LoVo (cell line): ENCODE measurements around the gene MCRIP1.

Source experiments
- DNase-seq: peaks from one replicate; pipeline ENCODE4 v3.0.0-alpha.2; 2016; ENCODE audit warnings: low spot score

Gene MCRIP1

DNA sequence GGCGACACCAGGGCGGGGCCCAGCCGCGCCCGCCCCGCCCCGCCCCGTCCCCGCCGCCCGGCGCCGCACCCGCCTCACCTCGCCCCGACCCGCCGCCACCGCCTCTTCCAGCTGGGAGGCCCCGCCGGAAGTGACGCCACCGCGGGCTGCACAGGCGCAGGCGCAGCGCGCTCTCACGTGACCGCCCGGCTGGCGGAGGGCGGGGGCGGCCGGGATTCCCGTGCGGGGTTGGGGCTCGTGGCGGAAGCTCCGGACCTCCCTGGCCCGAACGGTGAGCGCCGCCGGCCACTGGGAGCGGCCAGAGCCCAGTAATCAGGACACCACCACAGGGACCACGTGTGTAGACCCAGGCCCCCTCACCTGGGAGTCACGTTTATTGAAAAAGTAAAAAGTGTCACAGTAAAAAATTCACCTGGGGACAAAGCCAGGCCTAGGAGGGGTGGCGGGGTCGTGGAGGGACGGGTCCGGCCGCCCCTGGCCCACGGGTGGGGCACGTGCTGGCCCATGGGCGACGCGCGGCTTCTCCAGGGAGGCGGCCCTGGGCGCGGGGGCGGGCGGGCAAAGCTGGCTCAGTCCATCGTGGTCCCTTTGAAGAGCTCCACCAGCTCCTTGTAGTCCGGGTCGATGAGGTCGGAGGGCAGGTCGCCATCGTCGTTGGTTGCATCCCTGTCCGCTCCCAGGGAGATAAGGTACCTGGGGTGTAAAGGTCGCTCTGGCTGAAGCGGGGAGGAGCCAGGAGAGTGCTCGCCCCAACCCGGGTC, at the start of gene MCRIP1:
TSS of gene MCRIP1 (minus strand) at position 132 of the 761 bp plus-strand sequence. CDS start 8,785 bp downstream, outside the sequence.
- DNase-seq: peak; percentile 94

DNA sequence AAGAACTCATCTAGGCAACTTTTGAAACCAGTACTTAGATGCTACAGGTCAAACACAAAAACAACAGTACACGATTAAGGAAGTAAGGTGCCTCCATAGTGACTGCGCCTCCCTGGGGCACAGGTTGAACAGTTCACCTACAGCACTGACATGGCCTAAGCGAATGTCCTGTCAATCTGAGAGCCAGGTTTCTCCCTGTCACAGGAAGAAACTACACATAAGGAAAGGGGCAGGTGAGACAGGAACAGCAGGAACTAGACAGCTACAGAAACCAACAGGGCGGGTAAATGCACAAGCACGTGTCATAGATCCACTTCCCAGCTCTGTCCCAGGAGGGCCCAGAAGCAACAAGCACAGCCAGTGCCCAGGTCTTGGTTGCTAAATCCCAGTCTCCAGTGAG, 46.0 kb upstream of the MCRIP1 start:
- DNase-seq: no peak

- DNase-seq: no peak
Observed at GRCh38 chr17:81878294-81878693, 45.2 kb upstream of the MCRIP1 start.

GRCh38 chr17:81877569-81877968, 44.5 kb upstream of the MCRIP1 start:
- DNase-seq: no peak

GRCh38 chr17:81871387-81872230, 38.5 kb upstream of the MCRIP1 start:
- DNase-seq: peak; percentile 92

DNA sequence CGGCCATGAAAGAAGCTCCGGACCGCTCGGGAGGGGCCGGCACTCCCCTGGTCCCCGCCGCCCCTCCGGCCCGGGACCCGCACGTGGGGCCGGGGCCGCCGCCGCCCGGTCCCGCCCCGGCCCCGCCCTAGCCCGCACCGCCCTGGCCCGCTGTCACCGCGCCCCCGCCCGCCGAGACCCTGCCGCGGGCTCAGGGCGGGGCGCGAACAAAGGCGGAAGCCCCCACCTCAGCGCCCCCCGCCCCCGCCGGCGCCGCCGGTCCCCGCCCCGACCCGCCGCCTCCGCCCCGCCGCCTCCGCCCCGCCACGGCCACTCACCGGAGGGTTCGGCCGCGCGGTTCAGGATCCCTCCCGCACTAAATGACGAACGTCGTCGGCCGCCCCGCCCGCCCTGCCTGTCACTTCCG, 37.9 kb upstream of the MCRIP1 start, which contains the start of gene ARHGDIA:
TSS of gene ARHGDIA (minus strand) at position 357 of the 406 bp plus-strand sequence. CDS start 1,407 bp downstream, outside the sequence.
- DNase-seq: no peak

- no peak for DNase-seq
Observed at GRCh38 chr17:81870131-81870980, 37.3 kb upstream of the MCRIP1 start.

GRCh38 chr17:81869221-81870130, 36.4 kb upstream of the MCRIP1 start:
- no peak for DNase-seq

- DNase-seq: no peak
Observed at GRCh38 chr17:81868674-81869220, 35.7 kb upstream of the MCRIP1 start.

DNA sequence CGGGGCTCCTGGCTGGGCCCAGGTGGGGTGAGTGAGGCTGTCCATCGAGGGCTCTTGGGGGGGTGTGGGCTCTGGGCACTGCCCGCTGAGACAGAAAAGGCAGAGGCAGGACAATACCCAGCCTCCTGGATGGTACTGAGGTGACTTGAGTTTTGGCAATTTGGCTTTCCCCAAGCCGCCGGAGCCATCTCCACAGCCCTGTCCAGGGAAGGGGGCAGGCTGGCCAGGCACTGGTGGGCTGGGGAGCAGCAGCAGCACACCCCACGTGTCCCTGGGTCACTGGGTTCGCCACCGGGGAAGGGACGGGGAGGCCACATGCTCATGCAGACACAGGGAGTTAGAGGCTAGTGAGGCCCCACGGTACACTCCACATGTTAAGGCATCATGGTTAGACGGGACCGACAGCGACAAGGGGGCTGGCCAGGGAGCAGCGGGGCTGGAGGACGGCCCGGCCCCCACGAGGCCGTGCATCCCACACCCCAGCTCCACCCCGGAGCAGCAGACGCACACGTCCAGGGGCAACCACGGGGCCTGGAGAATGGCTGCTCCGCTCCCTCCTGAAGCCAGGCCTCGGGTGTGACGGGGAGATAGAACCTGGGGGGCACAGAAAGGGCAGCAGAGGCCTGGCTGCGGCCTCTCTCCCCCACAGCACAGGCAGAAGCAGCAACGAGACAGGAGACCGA, 35.0 kb upstream of the MCRIP1 start:
- DNase-seq: no peak

DNA sequence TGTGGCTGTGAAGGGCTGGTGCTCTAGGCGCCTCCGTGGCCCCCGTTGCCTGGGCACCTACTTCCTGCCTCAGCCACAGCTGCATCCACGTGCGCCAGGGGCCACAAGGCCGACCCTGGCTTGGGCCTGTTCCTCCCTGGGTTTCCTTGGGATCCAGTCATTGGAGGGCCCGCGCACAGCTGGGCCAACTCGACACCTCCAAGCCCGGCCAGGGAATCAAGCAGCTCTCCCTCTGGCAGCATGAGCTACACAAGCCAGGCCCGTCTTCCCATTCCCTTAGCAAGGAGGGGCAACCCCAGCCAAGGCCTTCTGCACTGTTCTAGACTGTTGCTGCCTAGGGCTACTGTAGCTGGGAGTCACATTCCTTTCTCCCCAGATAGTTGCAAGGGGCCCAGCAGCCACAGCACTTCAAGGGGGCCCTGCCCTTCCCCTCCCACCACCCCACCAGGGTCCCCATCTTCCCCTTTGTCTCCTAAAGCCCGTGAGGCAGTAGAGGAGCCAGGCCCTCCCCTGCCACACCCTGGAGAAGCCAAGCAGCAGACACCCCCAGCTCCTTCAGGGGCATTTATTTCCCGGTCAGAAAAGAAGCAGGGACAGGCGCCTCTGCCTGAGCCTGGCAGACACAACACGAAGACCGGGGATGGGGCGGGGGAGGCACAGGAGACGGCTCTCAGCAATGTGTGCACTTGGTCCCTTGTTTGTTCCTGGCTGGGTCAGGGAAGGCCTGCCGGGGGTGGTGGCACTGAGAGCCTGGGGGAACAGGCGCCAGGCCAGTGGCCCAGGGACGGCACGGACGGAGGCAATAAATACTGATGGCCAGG, 34.3 kb upstream of the MCRIP1 start:
- DNase-seq: no peak

DNA sequence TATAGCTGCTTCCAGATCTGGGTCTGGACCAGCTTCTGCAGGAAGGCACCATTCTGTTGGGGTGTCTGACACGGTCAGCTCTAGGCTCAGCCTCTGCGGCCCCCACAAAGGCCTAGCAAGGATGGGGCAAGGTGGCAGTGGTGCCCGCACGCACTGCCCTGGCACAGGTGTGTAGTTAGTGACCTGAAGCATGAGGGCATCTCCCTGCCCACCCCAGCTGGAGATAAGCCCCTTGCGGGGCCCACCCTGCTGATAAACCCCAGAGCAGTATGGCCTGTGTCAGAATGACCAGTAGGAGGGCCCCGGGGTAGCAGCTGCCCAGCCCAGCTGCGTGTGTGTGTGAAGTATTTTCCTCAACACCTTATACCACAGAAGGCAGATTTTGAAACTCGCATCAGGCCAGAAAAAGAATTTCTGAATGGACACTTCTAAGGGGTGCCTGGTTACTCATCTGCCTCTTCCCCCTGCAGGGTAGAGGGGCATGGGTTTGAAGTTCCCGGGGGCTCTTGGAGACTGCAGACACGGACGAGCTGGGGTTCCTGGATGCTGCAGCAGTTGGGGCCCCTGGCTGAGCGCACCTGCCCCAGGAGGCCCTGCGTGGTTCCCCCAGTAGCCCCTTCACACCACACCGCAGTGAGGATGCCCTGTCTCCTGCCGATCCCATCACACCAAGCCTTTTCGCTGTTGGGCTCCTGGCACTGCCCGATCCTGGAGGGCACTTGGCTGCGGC, 33.5 kb upstream of the MCRIP1 start:
- DNase-seq: no peak

GRCh38 chr17:81865733-81866439, 32.8 kb upstream of the MCRIP1 start:
- DNase-seq: no peak

GRCh38 chr17:81865358-81865732, 32.3 kb upstream of the MCRIP1 start:
- DNase-seq: no peak

DNA sequence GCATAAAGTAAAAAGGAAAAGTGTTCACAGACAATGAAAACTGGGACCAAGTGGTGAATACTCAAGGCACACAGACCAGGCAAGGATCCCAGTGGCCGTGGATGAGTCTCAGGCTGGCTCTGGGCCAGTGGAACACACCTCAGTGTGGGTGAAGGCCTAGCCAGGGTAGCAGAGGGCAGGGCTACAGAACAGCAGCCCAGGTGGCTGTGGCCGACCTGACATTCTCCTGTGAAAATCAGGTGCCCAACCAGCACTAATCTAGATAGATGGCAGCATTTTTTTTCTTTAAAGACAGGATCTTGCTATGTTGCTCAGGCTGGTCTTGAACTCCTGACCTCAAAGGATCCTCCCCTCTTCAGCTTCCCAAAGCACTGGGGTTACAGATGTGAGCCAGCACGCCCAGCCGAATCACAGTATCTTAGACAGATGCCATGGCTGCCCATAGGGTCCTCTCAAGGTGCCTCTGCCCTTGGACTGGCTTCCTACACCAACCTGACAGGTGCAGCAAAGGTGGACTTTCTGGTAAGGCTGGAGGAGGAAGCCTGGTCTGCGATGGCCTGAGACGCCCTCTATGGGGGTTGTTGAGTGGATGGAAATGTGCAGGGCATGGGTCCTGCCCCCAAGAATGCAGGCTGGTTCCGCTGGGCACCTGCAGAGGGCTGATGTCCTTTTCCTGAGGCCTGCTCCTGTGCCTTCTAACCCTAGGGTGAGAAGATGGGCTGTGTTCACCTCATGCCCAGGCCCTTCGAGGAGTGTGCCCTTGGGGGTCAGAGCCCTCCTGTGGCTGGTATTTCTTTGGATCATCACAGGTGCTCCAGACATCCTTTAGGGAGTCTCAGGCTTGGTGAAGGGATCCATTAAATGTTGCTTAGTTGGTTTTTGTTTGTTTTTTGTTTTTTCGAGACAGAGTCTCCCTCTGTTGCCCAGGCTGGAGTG, 31.0 kb upstream of the MCRIP1 start:
- DNase-seq: no peak

DNA sequence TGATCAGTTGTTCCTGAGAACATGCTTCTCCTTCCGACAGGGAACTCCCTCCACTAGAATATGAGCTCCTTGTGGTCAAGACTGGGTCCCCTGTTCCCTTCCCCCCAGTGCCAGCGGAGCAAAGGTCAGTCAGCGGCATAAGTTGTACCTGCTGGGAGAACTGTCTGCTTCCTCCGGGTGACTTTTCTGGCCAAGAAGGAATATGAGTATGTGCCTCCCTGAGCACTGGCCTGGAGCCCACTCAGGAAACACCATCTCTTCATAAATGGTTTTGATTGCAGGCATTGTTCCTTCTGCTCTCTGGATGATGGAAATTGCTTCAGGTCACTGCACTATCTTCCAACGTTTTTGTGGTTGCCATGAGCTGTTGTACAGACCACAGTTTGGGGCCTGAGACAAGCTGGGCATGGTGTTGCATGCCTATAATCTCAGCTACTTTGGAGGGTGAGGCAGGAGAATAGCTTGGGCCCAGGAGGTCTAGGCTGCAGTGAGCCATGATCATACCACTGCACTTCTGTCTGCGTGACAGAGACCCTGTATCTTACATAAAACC, 30.1 kb upstream of the MCRIP1 start:
- no peak for DNase-seq
